ACC112 (cell line): ENCODE measurements around the gene KLK12.

ENCODE experiments used
- H2AFZ ChIP-seq: fragments of 200-600 bp; sonication (generic); one replicate; pipeline ENCODE4 v1.6.0; 2017; ENCODE audit warnings: antibody characterized with exemption, low read length; ENCODE audit not compliant: unreplicated experiment
- H3K27ac ChIP-seq: fragments of 200-600 bp; sonication (generic); 2 replicates; pipeline ENCODE4 v1.5.1; 2014; ENCODE audit warnings: low read depth, mild to moderate bottlenecking, antibody characterized with exemption, low read length, moderate library complexity
- H3K27me3 ChIP-seq: fragments of 200-600 bp; sonication (generic); 2 replicates; pipeline ENCODE4 v1.6.1; 2014; ENCODE audit warnings: mild to moderate bottlenecking, antibody characterized with exemption, low read length, moderate library complexity, mixed read lengths; ENCODE audit not compliant: insufficient read depth
- H3K36me3 ChIP-seq: fragments of 200-600 bp; sonication (generic); 2 replicates; pipeline ENCODE4 v1.6.1; 2016; ENCODE audit warnings: mild to moderate bottlenecking, antibody characterized with exemption, low read length, moderate library complexity, mixed read lengths; ENCODE audit not compliant: insufficient read depth
- H3K4me1 ChIP-seq: fragments of 200-600 bp; sonication (generic); one replicate; pipeline ENCODE4 v1.6.1; 2016; ENCODE audit warnings: low read length, mixed read lengths; ENCODE audit not compliant: insufficient read depth, unreplicated experiment, control insufficient read depth
- H3K4me3 ChIP-seq: fragments of 200-600 bp; sonication (generic); 2 replicates; pipeline ENCODE4 v1.5.1; 2014; ENCODE audit warnings: mild to moderate bottlenecking, low read depth, low read length
- H3K79me2 ChIP-seq: fragments of 200-600 bp; sonication (generic); one replicate; pipeline ENCODE4 v1.6.0; 2016; ENCODE audit warnings: low read length; ENCODE audit not compliant: control insufficient read depth, unreplicated experiment, insufficient read depth

The KLK12 gene

GRCh38 chr19:51015691-51016267 is 19.0 kb downstream of the KLK12 start:
- Histone ChIP-seq H3K27ac (no peak overlapping the region), H3K4me1 (peaks cover 2% of the 10 kb centered on the region), H3K27me3 (peaks cover 48% of the 10 kb centered on the region), H2AFZ (no peak overlapping the region), H3K79me2 (no peaks in the 10 kb centered on the region), H3K36me3 (no peaks in the 10 kb centered on the region), H3K4me3 (no peak overlapping the region)

- H3K27ac ChIP-seq: no peak overlapping the region
- no peaks in the 10 kb centered on the region for H3K79me2 ChIP-seq
- H3K4me1 ChIP-seq: peaks cover 2% of the 10 kb centered on the region
- H3K36me3 ChIP-seq: no peaks in the 10 kb centered on the region
- H3K4me3 ChIP-seq: no peak overlapping the region
- H2AFZ ChIP-seq: no peak overlapping the region
- peaks cover 38% of the 10 kb centered on the region for H3K27me3 ChIP-seq
Measured at GRCh38 chr19:51014242-51014641, 20.6 kb downstream of the KLK12 start.

DNA sequence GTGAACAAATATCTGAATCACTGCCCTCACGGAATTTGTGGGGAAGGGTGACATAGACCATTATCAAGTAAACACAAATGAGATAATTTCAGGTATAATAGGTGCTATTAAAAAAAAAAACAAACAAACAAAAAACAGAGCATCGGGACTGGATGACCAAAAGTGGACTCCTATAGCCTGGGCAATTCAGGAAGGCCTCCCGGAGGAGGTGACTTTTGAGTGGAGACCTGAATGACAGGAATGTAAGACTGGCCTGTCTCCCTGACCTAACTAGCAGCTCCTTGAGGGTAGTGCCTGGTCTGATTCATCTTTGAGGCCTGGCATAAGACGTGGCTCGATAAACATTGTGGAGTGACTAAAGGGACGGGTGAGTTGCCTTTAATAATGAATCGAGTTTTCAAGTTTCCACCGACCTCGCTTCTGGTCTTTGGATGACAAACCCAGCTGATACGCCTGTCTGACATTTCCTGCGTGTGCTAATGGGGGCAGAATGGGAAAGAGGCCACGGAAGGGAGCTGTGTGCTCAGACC is 22.1 kb downstream of the KLK12 start:
- H3K36me3 ChIP-seq: no peaks in the 10 kb centered on the region
- H3K4me1 ChIP-seq: no peaks in the 10 kb centered on the region
- peaks cover 36% of the 10 kb centered on the region for H3K27me3 ChIP-seq
- no peak overlapping the region for H2AFZ ChIP-seq
- H3K79me2 ChIP-seq: no peaks in the 10 kb centered on the region
- no peak overlapping the region for H3K27ac ChIP-seq
- no peak overlapping the region for H3K4me3 ChIP-seq

DNA sequence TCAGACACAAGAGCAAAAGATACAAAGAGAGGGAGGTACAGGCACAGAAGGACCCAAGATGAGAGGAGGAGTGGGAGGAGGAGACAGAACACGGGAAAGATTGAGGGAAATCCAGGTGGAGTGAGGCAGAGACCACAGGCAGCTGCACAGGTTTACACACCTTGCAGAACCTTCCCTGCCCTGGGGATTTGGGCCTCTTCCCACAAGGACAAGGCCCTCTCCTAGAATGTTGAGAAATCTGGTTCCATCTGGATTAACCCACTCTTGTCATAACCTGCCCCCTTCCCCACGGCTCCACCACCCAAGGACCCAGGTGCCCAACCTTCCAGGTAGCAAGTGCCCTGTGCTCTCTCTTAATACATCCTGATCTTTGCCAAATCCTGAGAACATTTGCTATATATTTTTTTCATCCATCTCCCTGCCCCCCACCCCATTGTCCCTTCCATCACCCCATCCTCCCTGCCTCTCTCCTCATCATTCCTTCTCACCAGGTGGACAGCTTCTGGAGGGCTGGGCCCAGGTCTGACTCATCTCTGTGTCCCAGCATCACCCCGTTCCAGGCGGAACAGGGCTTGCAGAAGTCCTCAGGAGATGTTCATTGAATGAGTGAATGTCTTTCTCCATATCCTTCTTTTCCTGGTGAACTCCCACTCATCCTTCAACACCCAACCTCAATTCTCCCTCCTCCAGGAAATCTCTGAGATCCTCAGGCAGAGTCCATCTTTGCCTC is 24.6 kb downstream of the KLK12 start:
- Histone ChIP-seq H3K27ac (no peak overlapping the region), H3K4me3 (no peak overlapping the region), H3K27me3 (peaks cover 38% of the 10 kb centered on the region; the same call in 1 of the 2 replicates), H3K79me2 (no peaks in the 10 kb centered on the region), H3K4me1 (no peaks in the 10 kb centered on the region), H2AFZ (no peak overlapping the region), H3K36me3 (no peaks in the 10 kb centered on the region)

DNA sequence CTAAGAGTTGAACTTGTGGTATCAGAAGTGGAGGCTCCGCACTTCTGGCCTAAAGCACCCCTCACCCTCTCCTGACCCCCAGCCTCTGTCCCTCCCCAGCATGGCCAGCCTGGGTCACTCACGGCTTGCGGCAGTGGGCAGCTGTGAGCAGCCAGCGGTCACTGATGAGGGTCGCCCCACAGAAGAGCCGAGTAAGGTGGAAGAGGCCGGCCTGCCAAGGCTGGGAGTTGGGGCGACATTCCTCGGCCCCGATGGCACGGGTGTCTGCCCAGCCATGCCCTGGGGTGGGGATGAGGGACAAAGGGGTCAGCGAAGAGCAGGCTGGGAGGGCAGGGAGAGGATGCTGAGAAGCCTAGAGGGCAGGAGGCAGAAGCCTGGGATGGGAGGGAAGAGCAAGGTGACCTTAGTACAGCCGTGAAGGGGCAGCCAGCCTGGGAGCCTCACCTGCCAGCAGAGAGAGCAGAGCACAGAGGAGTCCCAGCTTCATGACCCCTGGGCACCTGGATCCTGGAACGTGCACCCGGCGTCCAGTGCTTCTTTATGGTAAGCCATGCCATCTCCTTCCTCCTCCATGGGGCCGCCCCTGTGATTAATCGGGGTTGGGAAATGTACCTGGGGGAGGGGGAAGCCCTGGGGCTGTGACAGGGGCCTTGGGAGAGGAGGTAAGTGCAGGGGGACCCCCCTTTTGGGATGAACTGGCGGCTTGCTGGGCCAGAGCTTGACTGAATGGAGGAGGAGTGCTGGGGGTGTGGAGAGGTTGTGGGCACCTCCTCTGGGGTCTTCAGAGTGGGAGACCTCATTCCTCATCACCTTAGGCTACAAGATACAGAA is 25.5 kb downstream of the KLK12 start:
- peaks cover 36% of the 10 kb centered on the region; the same call in 1 of the 2 replicates for H3K27me3 ChIP-seq

DNA sequence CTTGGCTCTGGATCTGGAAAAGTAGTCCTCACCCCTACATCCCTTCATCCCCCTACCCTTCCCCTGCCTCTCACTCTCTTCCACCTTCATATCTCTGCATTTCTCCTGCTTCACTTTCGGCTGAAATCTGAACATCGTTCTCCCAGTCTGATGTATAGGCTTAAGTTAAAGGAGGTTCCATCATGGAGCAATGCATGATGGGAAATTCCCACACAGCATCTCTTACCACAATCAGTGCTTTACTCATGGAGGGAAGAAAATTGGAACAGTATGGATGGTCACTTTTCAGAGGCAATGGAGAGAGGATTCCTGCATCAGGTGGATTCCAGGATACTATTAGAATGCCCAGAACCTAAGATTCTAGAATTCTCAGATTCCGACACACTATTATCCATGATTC is 27.3 kb downstream of the KLK12 start:
- peaks cover 30% of the 10 kb centered on the region; the same call in 1 of the 2 replicates for H3K27me3 ChIP-seq
- no peaks in the 10 kb centered on the region for H3K79me2 ChIP-seq
- H3K4me1 ChIP-seq: no peaks in the 10 kb centered on the region
- no peak overlapping the region for H2AFZ ChIP-seq
- no peaks in the 10 kb centered on the region for H3K36me3 ChIP-seq
- H3K4me3 ChIP-seq: no peak overlapping the region
- no peak overlapping the region for H3K27ac ChIP-seq

More for the DNA sequence above, 25.5 kb downstream of the KLK12 start:
- H3K4me3 ChIP-seq: no peak overlapping the region
- no peak overlapping the region for H3K27ac ChIP-seq
- H3K4me1 ChIP-seq: no peaks in the 10 kb centered on the region
- H2AFZ ChIP-seq: no peak overlapping the region
- H3K36me3 ChIP-seq: no peaks in the 10 kb centered on the region
- no peaks in the 10 kb centered on the region for H3K79me2 ChIP-seq

DNA sequence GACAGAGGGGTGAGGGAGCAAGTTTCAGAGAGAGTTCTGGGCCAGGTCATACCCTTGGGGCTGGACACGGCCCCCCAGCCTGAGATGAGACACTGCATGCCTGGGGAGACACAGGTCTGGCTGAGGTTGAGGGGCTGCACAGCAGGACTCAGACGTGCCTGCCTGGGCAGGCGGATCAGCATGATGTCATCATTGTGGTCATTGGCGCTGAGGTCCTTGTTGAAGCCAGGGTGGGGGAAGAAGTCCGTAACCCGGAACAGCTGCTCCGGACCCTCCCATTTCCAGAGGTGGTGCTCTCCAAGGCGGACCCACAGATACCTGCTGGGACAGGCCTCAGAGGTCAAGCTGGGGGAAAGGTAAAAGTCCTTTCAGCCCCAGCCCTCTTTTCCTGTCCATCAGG is 28.4 kb downstream of the KLK12 start:
- Histone ChIP-seq H3K79me2 (no peaks in the 10 kb centered on the region), H3K27me3 (peaks cover 30% of the 10 kb centered on the region; the same call in 1 of the 2 replicates), H3K36me3 (no peaks in the 10 kb centered on the region), H3K27ac (no peak overlapping the region), H2AFZ (no peak overlapping the region), H3K4me1 (no peaks in the 10 kb centered on the region), H3K4me3 (no peak overlapping the region)

GRCh38 chr19:51005248-51005647 is 29.6 kb downstream of the KLK12 start:
- H3K27me3 ChIP-seq: peaks cover 35% of the 10 kb centered on the region; the same call in 1 of the 2 replicates
- H3K4me1 ChIP-seq: no peaks in the 10 kb centered on the region
- H3K79me2 ChIP-seq: no peaks in the 10 kb centered on the region
- no peak overlapping the region for H2AFZ ChIP-seq
- no peak overlapping the region for H3K27ac ChIP-seq
- no peaks in the 10 kb centered on the region for H3K36me3 ChIP-seq
- H3K4me3 ChIP-seq: no peak overlapping the region

DNA sequence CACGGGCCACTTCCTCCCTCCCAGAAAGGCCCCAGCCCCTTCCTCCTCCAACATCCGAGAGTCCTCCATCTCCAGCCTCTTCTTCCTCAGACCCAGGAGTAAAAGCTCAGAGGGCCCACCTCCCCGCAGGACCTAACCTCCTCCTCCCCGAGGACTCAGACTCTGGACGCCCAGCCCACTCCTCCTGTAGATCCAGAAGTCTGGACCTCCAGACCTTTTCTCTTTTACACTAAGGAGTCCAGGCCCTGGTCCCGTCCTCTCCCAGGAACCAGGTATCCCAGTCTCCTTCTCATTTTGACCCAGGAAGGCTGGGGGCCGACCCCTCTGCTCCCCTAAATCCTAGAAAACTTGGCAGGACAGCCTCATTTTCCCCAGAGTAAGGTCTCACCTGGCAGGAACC is 31.5 kb downstream of the KLK12 start:
- Histone ChIP-seq H3K79me2 (no peaks in the 10 kb centered on the region), H3K27me3 (peaks cover 34% of the 10 kb centered on the region), H3K4me1 (no peaks in the 10 kb centered on the region), H3K36me3 (no peaks in the 10 kb centered on the region), H2AFZ (no peak overlapping the region), H3K27ac (no peak overlapping the region), H3K4me3 (no peak overlapping the region)

- no peak overlapping the region for H3K4me3 ChIP-seq
- H2AFZ ChIP-seq: no peak overlapping the region
- H3K4me1 ChIP-seq: no peaks in the 10 kb centered on the region
- no peaks in the 10 kb centered on the region for H3K79me2 ChIP-seq
- H3K36me3 ChIP-seq: no peaks in the 10 kb centered on the region
- H3K27me3 ChIP-seq: peaks cover 34% of the 10 kb centered on the region
- no peak overlapping the region for H3K27ac ChIP-seq
Measured at GRCh38 chr19:51002542-51003311, 32.1 kb downstream of the KLK12 start.
